Stimulated activated CD4-positive, alpha-beta T cell treated with anti-CD3 and anti-CD28 coated beads, Interleukin-1b, Interleukin-23, amount 100 ng/mL, for 48 hours (primary cell): ENCODE results near the gene CD86.
"Not testable (repeated sequence)": the region's sequence is repeated elsewhere in the genome, so short reads cannot be mapped to it uniquely, and the experiment has no call there.

Experiments used
- DNase-seq: peaks from one replicate; pipeline ENCODE4 v3.0.0-alpha.2; 2020

CD86 gene, protein sequence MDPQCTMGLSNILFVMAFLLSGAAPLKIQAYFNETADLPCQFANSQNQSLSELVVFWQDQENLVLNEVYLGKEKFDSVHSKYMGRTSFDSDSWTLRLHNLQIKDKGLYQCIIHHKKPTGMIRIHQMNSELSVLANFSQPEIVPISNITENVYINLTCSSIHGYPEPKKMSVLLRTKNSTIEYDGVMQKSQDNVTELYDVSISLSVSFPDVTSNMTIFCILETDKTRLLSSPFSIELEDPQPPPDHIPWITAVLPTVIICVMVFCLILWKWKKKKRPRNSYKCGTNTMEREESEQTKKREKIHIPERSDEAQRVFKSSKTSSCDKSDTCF

GRCh38 chr3:122055215-122055614 lies at the start of gene CD86:
CD86 (plus strand) TSS chr3:122055362; CDS start chr3:122055490, 128 bp downstream.
- no peak for DNase-seq

DNA sequence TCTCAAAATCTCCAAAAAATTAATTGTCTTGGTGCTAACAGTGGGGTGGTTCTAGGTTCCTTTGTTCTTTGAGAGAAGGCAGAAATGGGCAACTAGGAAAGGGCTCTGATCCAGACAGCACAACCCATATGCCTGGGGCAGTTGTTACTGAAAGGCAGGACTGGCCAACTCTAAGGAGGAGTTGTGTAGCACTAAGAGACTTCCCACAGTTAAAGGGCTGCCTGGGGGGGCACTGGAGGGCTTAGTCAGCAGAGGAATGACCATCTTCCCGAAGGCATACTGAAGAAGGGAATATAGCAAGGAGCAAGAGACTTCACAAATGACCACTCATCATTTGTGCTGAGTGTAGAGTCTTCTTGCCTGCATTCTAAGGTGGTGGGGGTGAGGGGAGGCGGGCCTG lies 48.9 kb upstream of the CD86 start:
- DNase-seq = no peak

DNA sequence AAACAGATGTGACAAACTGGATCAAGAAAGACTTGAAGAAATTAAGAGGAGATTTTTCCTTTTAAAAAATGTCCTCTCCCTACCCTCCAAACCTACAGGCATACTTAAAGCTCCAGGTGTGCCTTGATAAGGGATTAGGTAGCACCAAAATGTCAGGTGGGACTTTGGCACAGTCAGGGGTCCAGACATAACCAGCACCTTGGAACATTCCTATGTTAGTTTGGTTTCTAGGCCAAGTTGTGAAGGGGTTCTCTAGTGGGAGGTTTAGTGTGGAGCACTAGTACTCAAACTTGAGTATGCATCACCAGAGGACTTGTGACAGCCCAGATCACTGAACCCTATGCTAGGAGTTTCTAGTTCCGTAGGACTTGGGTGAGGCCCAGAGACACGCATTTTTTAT lies 47.0 kb upstream of the CD86 start:
- no peak for DNase-seq

- no peak for DNase-seq
Measured at GRCh38 chr3:122010506-122010905, 44.7 kb upstream of the CD86 start.

- no peak for DNase-seq
Measured at GRCh38 chr3:122011396-122011795, 43.8 kb upstream of the CD86 start.

- DNase-seq = no peak
Measured at GRCh38 chr3:122012821-122013220, 42.3 kb upstream of the CD86 start.

GRCh38 chr3:122013448-122013925 lies 41.7 kb upstream of the CD86 start:
- no peak for DNase-seq

GRCh38 chr3:122014741-122015140 lies 40.4 kb upstream of the CD86 start:
- DNase-seq = peak; percentile 18

- DNase-seq = no peak
Measured at GRCh38 chr3:122019493-122019892, 35.7 kb upstream of the CD86 start.

DNA sequence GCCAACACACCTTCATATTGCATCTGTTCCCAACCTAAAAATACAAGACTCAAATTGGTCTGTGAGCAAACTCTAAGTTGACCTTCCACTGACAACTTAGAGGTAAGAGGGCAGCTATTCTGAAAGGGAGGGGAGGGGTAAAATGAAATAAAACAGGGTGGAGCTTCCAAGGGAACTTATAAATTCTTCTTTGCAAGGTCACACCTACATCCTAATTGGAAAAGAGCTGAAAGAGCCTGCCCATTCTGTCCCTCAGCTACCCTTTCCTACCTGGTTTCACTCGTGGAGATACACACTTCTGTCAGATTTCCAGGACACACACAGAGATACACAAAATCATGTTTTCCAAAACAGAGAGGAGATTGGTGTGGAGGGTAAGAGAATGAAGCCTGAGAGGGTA lies 34.1 kb upstream of the CD86 start:
- DNase-seq = no peak

DNA sequence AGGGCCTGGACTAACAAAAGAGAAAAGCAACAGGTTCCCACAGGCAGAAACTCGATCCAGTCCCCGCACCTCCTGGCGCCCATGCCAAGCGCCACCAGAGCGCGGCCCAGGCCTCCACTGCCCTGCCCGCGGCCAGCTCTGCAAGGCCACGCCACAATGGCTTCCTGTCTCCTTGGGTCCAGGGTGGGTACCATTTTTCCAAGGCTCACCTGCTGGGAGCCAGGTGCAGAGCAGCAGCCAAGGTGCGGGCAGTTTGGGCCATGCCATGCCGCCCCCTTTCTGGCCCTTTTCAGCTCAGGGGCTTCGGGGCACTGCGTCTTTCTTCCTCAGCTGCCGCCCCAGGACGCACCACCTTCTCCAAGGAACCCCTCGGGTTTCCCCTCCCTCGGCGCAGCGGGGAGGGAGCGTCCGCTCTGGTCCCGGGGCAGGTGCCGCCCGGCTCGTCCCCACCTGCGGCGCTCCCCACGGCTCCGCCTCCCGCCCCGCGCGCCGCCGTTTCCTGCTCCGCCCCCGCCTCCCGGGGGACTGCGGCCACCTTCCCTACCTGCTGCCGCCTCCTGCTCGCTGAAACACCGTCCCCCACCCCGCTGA lies 33.3 kb upstream of the CD86 start, which contains the start of gene ILDR1:
Gene ILDR1, minus strand, starts transcription at position 437 of the 591 bp plus-strand sequence. Its CDS starts 170 bp downstream, at position 267.
- DNase-seq = no peak

DNA sequence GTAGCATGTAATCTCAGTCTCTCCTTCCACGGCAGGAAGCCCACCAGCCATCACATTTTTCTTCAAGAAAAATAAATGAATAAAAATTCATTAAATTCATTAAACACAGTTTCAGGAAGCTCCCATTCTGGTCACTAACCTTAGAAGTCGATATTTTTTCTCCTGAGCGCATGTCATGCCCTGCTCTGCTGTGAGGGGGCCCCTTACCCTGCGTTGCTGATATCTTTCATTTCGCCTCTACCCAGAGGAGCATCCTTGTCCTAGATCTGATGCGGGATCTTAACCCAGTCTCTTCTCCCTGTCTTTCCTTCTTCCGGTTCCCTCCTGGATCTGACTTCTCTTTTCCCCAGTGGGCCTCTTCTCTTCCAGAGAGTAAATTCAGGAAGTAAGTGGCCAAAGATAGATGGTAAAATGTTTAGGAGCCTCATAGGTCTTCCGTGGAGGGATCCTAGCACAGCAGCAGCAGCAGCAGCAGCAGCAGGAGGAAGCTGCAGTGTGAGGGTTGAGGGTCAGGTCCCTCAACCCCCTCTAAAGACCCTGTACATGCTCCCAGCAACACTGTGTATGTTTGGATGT lies 31.7 kb upstream of the CD86 start:
- DNase-seq = no peak

DNA sequence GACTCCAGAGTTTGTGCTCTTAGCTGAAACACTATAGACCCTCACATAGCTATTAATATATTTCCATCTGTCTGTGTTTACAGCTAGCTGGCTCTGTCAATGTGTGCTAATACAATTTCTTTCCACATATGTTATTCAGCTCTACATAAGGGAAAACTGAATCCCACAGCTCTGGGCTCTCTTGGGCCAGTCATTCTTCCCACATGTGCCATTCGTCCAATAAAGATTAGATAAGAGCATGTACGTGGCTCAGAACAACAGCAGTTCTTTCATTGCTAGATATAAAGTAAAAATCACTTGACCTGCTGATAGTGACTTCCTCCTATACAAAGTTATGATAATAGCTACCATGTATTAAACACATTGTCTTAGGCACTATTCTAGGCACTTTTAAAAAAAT lies 30.4 kb upstream of the CD86 start:
- no peak for DNase-seq

- no peak for DNase-seq
Measured at GRCh38 chr3:122025296-122025695, 29.9 kb upstream of the CD86 start.

GRCh38 chr3:122030381-122031122 lies 24.6 kb upstream of the CD86 start:
- DNase-seq = no peak

GRCh38 chr3:122031123-122031468 lies 24.1 kb upstream of the CD86 start:
- no peak for DNase-seq

- no peak for DNase-seq
Measured at GRCh38 chr3:122032531-122032930, 22.6 kb upstream of the CD86 start.

- no peak for DNase-seq
Measured at GRCh38 chr3:122033023-122033422, 22.1 kb upstream of the CD86 start.

GRCh38 chr3:122047296-122047695 lies 7.9 kb upstream of the CD86 start:
- DNase-seq = not testable (repeated sequence)

GRCh38 chr3:122047773-122048172 lies 7.4 kb upstream of the CD86 start:
- DNase-seq = not testable (repeated sequence)

DNA sequence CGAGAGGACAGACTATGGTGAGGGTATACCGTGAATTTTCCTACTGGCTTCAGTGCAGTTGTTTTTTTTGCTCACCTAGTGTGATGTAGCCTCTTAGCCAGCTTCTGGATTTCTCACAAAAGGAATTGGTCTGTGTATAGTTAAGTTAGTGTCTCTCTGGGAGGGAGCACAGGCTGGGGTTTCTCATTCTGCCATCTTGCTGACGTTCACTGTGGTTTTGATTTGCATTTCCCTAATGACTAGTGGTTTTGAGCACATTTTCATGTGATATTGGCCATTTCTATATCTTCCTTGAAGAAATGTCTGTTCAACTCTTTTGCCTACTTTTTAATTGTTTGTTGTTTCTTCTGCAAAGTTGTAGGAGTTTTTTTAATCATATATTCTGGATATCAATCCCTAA lies 2.2 kb upstream of the CD86 start:
- DNase-seq = no peak

GRCh38 chr3:122057671-122058070 lies 2.5 kb downstream of the CD86 start:
- DNase-seq = no peak

DNA sequence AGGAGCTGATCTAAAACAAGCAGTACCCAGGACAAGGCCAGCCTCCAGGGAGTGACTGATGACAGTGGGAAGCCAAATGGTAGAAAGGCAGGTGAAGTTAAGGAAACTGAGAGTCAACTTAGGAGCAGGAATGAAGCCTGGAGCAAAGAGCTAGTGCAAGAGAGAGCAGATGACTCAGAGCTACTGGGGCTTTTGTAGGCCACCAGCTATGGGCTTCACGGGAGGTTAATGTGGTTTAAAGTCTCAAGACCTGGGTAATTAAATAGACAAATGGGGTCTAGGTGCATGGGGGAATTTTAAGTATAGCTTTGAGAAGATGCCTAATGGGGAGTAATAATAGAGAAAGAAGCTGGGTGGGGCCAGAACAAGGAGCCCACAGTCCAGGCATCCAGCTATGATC lies 3.1 kb downstream of the CD86 start:
- no peak for DNase-seq
